ENCODE data around the gene MYO5B.
"Not testable (repeated sequence)": the region's sequence is repeated elsewhere in the genome, so short reads cannot be mapped to it uniquely, and the experiment has no call there.

The MYO5B gene

GRCh38 chr18:50194631-50195532 is at the start of gene MYO5B:
Gene MYO5B (minus strand): TSS chr18:50195147. CDS start chr18:50194793, 354 bp downstream.
- no peaks in the 10 kb centered on the region for H3K36me3 Mint-ChIP-seq (ENCODE audit: low read depth)
- peak within 1 kb of the TSS; percentile 84 to 85 (median 84) for H3K4me3 Mint-ChIP-seq
- peaks cover 7% of the 10 kb centered on the region for H3K9me3 Mint-ChIP-seq
- TF ChIP-seq CTCF (IDR thresholded peaks at IDR 0.05; ENCODE audit: unreplicated experiment in 3 of 3): peak; percentile 48 to 62 (median 56)
- peak within 1 kb of the TSS in 1 of 3 experiments; percentile 17 for H3K27ac Mint-ChIP-seq
- peaks cover 22% of the 10 kb centered on the region for H3K4me1 Mint-ChIP-seq
- peaks cover 84% of the 10 kb centered on the region for H3K27me3 Mint-ChIP-seq (ENCODE audit: low read depth)

- H3K4me1 Mint-ChIP-seq; H3K27ac Mint-ChIP-seq; H3K27me3 Mint-ChIP-seq (ENCODE audit: low read depth); H3K4me3 Mint-ChIP-seq: not testable (repeated sequence)
- H3K36me3 Mint-ChIP-seq (ENCODE audit: low read depth): peaks cover 29% of the 10 kb centered on the region
- peaks cover 27% of the 10 kb centered on the region for H3K9me3 Mint-ChIP-seq
Measured at GRCh38 chr18:50241768-50242167, 46.8 kb upstream of the MYO5B start.

- H3K27me3 Mint-ChIP-seq (ENCODE audit: low read depth): no peaks in the 10 kb centered on the region
- no peaks in the 10 kb centered on the region for H3K4me1 Mint-ChIP-seq
- H3K9me3 Mint-ChIP-seq: peaks cover 32% of the 10 kb centered on the region
- no peak for TF ChIP-seq CTCF (IDR thresholded peaks at IDR 0.05; ENCODE audit: unreplicated experiment in 3 of 3)
- no peak overlapping the region for H3K27ac Mint-ChIP-seq
- no peak overlapping the region for H3K4me3 Mint-ChIP-seq
- H3K36me3 Mint-ChIP-seq (ENCODE audit: low read depth): peaks cover 34% of the 10 kb centered on the region
Measured at GRCh38 chr18:50240080-50240563, 45.2 kb upstream of the MYO5B start.

GRCh38 chr18:50232419-50232818 is 37.5 kb upstream of the MYO5B start:
- Mint-ChIP-seq H3K27ac (peak overlapping the region; percentile 13 to 23 (median 16)), H3K36me3 (ENCODE audit: low read depth) (peaks cover 8% of the 10 kb centered on the region), H3K4me3 (no peak overlapping the region), H3K4me1 (peaks cover 5% of the 10 kb centered on the region), H3K9me3 (peaks cover 5% of the 10 kb centered on the region), H3K27me3 (ENCODE audit: low read depth) (peaks cover 7% of the 10 kb centered on the region)
- TF ChIP-seq CTCF (IDR thresholded peaks at IDR 0.05; ENCODE audit: unreplicated experiment in 3 of 3): no peak

DNA sequence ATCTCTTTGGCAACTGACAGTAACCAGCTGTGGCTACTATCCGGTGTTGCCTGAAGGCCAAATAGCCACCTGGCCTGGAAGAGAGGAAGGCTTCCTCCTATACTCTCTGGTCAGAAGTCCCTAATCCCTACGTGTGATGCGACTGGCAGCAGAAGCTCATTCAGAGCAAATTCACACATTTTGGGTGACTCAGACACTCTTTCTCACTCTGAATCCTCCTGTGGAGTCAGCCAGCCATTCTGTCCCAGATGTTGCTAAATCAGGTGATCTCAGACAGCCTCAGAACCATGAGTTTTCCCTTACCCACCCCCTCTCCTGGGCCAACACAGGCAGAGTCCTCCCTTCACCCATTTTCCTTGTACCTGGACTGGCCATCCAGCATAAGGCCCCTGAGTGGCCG is 36.7 kb upstream of the MYO5B start:
- Mint-ChIP-seq H3K27ac (peak overlapping the region in 2 of 3 experiments; percentile 16 to 23), H3K4me1 (peaks cover 5% of the 10 kb centered on the region), H3K4me3 (no peak overlapping the region), H3K9me3 (peaks cover 7% of the 10 kb centered on the region), H3K27me3 (ENCODE audit: low read depth) (peaks cover 7% of the 10 kb centered on the region), H3K36me3 (ENCODE audit: low read depth) (peaks cover 9% of the 10 kb centered on the region)
- TF ChIP-seq CTCF (IDR thresholded peaks at IDR 0.05; ENCODE audit: unreplicated experiment in 3 of 3): no peak

GRCh38 chr18:50220249-50220648 is 25.3 kb upstream of the MYO5B start:
- not testable (repeated sequence) for H3K4me1 Mint-ChIP-seq

More at GRCh38 chr18:50220249-50220648, 25.3 kb upstream of the MYO5B start:
- not testable (repeated sequence) for H3K27ac Mint-ChIP-seq, H3K4me3 Mint-ChIP-seq
- H3K27me3 Mint-ChIP-seq (ENCODE audit: low read depth): peaks cover 38% of the 10 kb centered on the region
- peaks cover 32% of the 10 kb centered on the region for H3K9me3 Mint-ChIP-seq
- H3K36me3 Mint-ChIP-seq (ENCODE audit: low read depth): peaks cover 17% of the 10 kb centered on the region
